Osteocyte (in vitro differentiated cells): Measurements from ENCODE around the gene MAN1A1. TPM values are rescaled to one million over a fixed set of nuclear protein-coding genes. Genes with fewer than 3 reads are reported as not detected.

Experiments
- DNase-seq: peaks from one replicate; pipeline ENCODE4 v3.0.0; 2021; ENCODE audit warnings: mixed read lengths; ENCODE audit not compliant: unreplicated experiment; ENCODE audit errors: extremely low spot score
- H3K27ac Mint-ChIP-seq: one replicate; pipeline ENCODE4 v1.8.0; 2021; ENCODE audit warnings: mild to moderate bottlenecking, mixed read lengths; ENCODE audit not compliant: unreplicated experiment
- H3K27me3 Mint-ChIP-seq: one replicate; pipeline ENCODE4 v1.8.0; 2021; ENCODE audit warnings: mixed read lengths; ENCODE audit not compliant: unreplicated experiment
- H3K36me3 Mint-ChIP-seq: one replicate; pipeline ENCODE4 v1.8.0; 2021; ENCODE audit warnings: mixed read lengths; ENCODE audit not compliant: unreplicated experiment
- H3K4me1 Mint-ChIP-seq: one replicate; pipeline ENCODE4 v1.8.0; 2021; ENCODE audit warnings: mixed read lengths; ENCODE audit not compliant: unreplicated experiment
- H3K4me3 Mint-ChIP-seq: one replicate; pipeline ENCODE4 v1.8.0; 2021; ENCODE audit warnings: mild to moderate bottlenecking, moderate library complexity, mixed read lengths; ENCODE audit not compliant: unreplicated experiment
- H3K9me3 Mint-ChIP-seq: one replicate; pipeline ENCODE4 v1.8.0; 2021; ENCODE audit warnings: mixed read lengths; ENCODE audit not compliant: unreplicated experiment
- total RNA-seq: library from RNA; stranded (reverse); gene quantifications from 2 replicates; pipeline ENCODE4 v1.2.1, GENCODE V29; 2021
- TF ChIP-seq, protein P1 (sequence below): fragments of 200-600 bp; sonication (generic); IDR thresholded peaks from 2 replicates; pipeline ENCODE4 v1.5.0; 2021; ENCODE audit warnings: antibody characterized with exemption, mild to moderate bottlenecking, moderate library complexity

Gene MAN1A1
- total RNA-seq, 1 donor from 2014 or later, result 7.0 TPM

DNA sequence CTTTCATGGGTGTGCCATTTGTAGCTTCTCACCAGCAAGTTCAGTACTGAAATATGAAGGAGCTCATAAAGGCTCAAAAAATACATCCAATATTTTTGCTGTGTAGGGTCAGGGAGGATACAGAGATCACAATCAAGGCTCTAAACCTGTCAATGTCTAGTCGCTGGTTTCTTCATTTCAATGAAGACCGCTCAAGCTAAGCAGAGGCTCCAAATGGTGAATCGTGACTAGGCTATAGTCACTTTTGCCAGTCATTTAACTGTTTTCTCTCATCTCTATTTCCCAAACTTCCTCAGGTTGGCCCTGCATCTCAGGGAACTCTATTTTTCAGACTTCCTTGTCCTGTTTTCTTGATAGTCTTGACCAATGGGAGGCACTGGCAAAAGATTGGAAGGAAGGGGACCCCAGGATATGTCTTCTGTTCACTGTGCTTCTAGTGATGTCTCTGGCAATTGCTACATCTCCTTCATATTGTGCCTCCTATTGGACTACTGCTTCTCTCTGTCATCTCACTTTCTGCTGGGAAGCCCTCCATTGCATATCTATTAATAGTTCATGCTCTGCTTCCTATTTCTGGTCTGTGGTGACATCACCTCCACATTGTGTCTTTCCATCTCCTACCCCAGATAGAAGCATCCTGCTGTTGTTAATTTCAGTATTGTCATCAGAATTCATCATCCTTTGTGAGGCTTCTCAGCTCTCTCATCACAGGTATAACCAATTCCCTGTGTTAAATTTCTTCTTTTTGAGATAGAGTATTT is 183.4 kb downstream of the MAN1A1 start:
- DNase-seq, result no peak
- TF ChIP-seq, protein P1, sequence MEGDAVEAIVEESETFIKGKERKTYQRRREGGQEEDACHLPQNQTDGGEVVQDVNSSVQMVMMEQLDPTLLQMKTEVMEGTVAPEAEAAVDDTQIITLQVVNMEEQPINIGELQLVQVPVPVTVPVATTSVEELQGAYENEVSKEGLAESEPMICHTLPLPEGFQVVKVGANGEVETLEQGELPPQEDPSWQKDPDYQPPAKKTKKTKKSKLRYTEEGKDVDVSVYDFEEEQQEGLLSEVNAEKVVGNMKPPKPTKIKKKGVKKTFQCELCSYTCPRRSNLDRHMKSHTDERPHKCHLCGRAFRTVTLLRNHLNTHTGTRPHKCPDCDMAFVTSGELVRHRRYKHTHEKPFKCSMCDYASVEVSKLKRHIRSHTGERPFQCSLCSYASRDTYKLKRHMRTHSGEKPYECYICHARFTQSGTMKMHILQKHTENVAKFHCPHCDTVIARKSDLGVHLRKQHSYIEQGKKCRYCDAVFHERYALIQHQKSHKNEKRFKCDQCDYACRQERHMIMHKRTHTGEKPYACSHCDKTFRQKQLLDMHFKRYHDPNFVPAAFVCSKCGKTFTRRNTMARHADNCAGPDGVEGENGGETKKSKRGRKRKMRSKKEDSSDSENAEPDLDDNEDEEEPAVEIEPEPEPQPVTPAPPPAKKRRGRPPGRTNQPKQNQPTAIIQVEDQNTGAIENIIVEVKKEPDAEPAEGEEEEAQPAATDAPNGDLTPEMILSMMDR, result no peak
- Mint-ChIP-seq H3K27ac (no peak overlapping the region), H3K36me3 (no peaks in the 10 kb centered on the region), H3K4me1 (no peaks in the 10 kb centered on the region), H3K27me3 (peaks cover 44% of the 10 kb centered on the region), H3K9me3 (no peaks in the 10 kb centered on the region), H3K4me3 (no peak overlapping the region)

DNA sequence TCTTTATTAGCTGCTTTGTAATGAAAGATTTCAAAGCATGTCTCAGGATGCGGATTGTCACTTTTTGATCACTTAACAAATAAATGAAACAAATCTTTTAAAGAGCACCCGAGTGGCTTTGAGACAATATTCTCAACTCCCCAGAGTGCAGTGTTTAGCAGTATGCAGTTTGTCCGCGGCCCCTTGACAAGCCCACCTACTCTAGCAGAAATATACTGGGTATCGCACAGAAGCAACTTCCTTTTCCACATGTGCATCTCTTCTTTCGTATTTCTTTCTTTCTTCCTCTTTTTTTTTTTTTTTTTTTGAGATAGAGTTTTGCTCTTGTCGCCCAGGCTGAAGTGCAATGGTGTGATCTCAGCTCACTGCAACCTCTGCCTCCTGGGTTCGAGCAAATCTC is 186.6 kb downstream of the MAN1A1 start:
- H3K36me3 Mint-ChIP-seq, result no peaks in the 10 kb centered on the region
- H3K27ac Mint-ChIP-seq, result no peak overlapping the region
- DNase-seq, result no peak
- no peaks in the 10 kb centered on the region for H3K4me1 Mint-ChIP-seq
- TF ChIP-seq, protein P1, result no peak
- no peaks in the 10 kb centered on the region for H3K9me3 Mint-ChIP-seq
- no peak overlapping the region for H3K4me3 Mint-ChIP-seq
- peaks cover 44% of the 10 kb centered on the region for H3K27me3 Mint-ChIP-seq

DNA sequence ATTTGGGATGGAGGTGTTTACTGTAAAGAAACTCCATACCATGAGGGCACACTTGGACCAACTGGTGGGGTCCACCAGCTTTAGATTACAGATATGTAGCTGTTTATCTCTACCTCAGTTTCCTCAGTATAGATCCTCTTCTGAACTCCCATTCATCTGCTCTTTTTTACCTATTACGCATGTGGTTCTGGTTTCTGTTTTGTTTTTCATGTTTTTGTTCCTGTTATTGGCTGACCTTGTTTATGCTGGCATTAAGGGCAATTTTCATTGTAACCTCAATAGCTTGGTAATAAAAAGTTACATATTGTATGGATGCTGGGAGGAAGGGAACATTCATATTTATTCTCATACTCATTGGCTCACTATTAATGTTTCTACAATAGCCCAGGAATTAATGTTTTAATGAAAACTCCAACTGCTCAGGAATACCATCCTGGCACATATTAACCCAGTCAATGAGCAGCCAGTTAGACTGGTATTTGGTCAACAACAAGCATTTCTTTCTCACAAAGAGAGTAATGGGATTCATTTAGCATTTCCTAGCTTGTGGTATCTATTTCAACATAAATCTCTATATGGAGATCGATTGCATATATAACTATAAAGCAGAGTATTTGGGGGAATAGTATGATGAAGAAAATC is 187.3 kb downstream of the MAN1A1 start:
- H3K36me3 Mint-ChIP-seq, result no peaks in the 10 kb centered on the region
- peaks cover 38% of the 10 kb centered on the region for H3K27me3 Mint-ChIP-seq
- H3K9me3 Mint-ChIP-seq, result no peaks in the 10 kb centered on the region
- no peak overlapping the region for H3K4me3 Mint-ChIP-seq
- no peaks in the 10 kb centered on the region for H3K4me1 Mint-ChIP-seq
- H3K27ac Mint-ChIP-seq, result no peak overlapping the region
- TF ChIP-seq, protein P1, result no peak
- no peak for DNase-seq

DNA sequence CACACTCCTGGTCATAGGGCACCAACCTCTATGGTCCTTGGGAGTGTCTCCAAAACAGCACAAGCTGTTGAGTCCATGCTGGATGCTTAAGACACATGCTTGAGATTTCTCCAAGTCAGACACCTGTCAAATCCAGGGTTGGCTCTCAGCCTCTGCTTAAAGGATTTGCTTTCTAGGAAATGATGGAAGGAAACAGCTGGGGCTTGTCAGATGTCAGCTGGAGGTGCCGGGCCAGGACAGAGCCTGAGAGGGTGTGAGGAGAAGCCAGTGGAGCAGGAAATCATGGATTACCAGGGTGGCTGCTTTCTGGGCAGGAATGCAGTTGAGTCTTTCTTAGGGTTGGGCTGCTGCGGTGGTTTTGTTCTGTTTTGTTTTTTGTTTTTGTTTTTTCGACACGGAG is 188.1 kb downstream of the MAN1A1 start:
- no peak overlapping the region for H3K27ac Mint-ChIP-seq
- TF ChIP-seq, protein P1, result no peak
- H3K9me3 Mint-ChIP-seq, result no peaks in the 10 kb centered on the region
- no peak overlapping the region for H3K4me3 Mint-ChIP-seq
- H3K36me3 Mint-ChIP-seq, result no peaks in the 10 kb centered on the region
- DNase-seq, result no peak
- peaks cover 31% of the 10 kb centered on the region for H3K27me3 Mint-ChIP-seq
- no peaks in the 10 kb centered on the region for H3K4me1 Mint-ChIP-seq

DNA sequence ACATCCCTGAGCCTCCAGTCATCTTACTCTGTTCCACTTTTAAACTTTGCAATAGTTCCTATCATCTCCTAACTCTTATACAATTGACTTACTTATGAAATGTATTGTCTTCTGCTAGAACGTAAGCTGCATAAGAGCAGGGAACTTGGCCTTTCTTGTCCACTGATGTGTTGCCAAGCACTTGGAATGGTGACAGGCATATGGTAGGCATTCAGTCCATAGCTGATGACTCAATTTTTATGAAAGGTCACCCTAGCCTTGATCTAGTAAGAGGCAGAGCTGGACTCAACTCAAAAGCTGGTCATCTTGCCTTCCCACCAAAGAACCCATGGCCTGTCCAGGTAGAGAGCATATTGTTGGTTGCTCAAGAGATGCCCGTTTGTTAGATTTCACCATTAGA is 188.7 kb downstream of the MAN1A1 start:
- H3K4me3 Mint-ChIP-seq, result no peak overlapping the region
- no peaks in the 10 kb centered on the region for H3K4me1 Mint-ChIP-seq
- no peak for DNase-seq
- TF ChIP-seq, protein P1, result no peak
- no peaks in the 10 kb centered on the region for H3K36me3 Mint-ChIP-seq
- peaks cover 26% of the 10 kb centered on the region for H3K27me3 Mint-ChIP-seq
- H3K27ac Mint-ChIP-seq, result no peak overlapping the region
- H3K9me3 Mint-ChIP-seq, result no peaks in the 10 kb centered on the region
